B cell (primary cell): ENCODE measurements around the gene PARD6G. TPM values are rescaled to one million over a fixed set of nuclear protein-coding genes. Genes with fewer than 3 reads are reported as not detected.

Experiments
- ATAC-seq: fragments of 200-7000 bp; cut with Tn5 transposase; one replicate; pipeline ENCODE4 v1.10.0; 2021; ENCODE audit warnings: low read depth, mild to moderate bottlenecking, moderate number of reproducible peaks, moderate library complexity
- CTCF ChIA-PET: fragments of 350-600 bp; sonication (Branson Sonifier 250); formaldehyde crosslinking; loops from one replicate; lab custom pipeline; 2021; ENCODE audit warnings: antibody characterized with exemption, inconsistent platforms; lab: Charles Lee
- POLR2A ChIA-PET: fragments of 350-600 bp; sonication (Branson Sonifier 250); formaldehyde crosslinking; loops from one replicate; lab custom pipeline; 2021; ENCODE audit warnings: antibody characterized with exemption; lab: Charles Lee
- DNase-seq: peaks from one replicate; pipeline ENCODE4 v3.0.0; 2013
- H2AFZ ChIP-seq: 2 replicates; pipeline ENCODE4 v1.6.1; 2012; ENCODE audit warnings: mild to moderate bottlenecking, low read depth, low read length; ENCODE audit not compliant: insufficient read depth, poor library complexity, severe bottlenecking
- H3K27ac ChIP-seq, 2 donors: 1 replicate in 1 of 2; 2 replicates in 1 of 2; pipeline ENCODE4 v1.5.1; 2012 to 2013; ENCODE audit warnings: low read length in 2 of 2, mild to moderate bottlenecking in 2 of 2, moderate library complexity in 1 of 2
- H3K27me3 ChIP-seq, 4 experiments: fragments of 200-600 bp in 1 of 4; sonication (generic) in 1 of 4; replicated peaks in 1 of 4; 1 replicate in 2 of 4; 2 replicates in 2 of 4; pipeline versions ENCODE4 v1.6.1 to v1.7.0; 2013 to 2016; ENCODE audit warnings: low read length in 3 of 4, mild to moderate bottlenecking in 2 of 4, mixed read lengths in 1 of 4, moderate library complexity in 1 of 4; ENCODE audit not compliant: insufficient read depth in 4 of 4, control insufficient read depth in 3 of 4; ENCODE audit errors: control extremely low read depth in 1 of 4
- H3K36me3 ChIP-seq, 2 experiments: replicated peaks in 1 of 2; 1 replicate in 1 of 2; 2 replicates in 1 of 2; pipeline versions ENCODE4 v1.6.1 to v1.7.1; 2013; ENCODE audit warnings: low read length in 1 of 2; ENCODE audit not compliant: insufficient read depth in 2 of 2, control insufficient read depth in 1 of 2; ENCODE audit errors: control extremely low read depth in 1 of 2, extremely low read depth in 1 of 2
- H3K4me1 ChIP-seq, 2 donors: fragments of 200-600 bp in 1 of 2; sonication (generic) in 1 of 2; 1 replicate in 1 of 2; 2 replicates in 1 of 2; pipeline versions ENCODE4 v1.5.1 to v1.6.1; 2013 to 2017; ENCODE audit warnings: low read length in 2 of 2; ENCODE audit not compliant: control insufficient read depth in 2 of 2, insufficient read depth in 2 of 2
- H3K4me2 ChIP-seq: replicated peaks from 2 replicates; pipeline ENCODE3; 2012; ENCODE audit warnings: mild to moderate bottlenecking, low read depth, low read length; ENCODE audit not compliant: poor library complexity, severe bottlenecking
- H3K4me3 ChIP-seq, 5 experiments: fragments of 200-600 bp in 1 of 5; sonication (generic) in 1 of 5; 1 replicate in 3 of 5; 2 replicates in 2 of 5; pipeline versions ENCODE4 v1.5.1 to v1.7.0; 2011 to 2016; ENCODE audit warnings: low read length in 4 of 5, mild to moderate bottlenecking in 4 of 5, low read depth in 2 of 5, control low read depth in 1 of 5, moderate library complexity in 1 of 5; ENCODE audit not compliant: insufficient read depth in 1 of 5; ENCODE audit errors: control extremely low read depth in 1 of 5, extremely low read depth in 1 of 5
- H3K79me2 ChIP-seq: fragments of 200-600 bp; sonication (generic); one replicate; pipeline ENCODE4 v1.6.0; 2016; ENCODE audit warnings: low read length; ENCODE audit not compliant: control insufficient read depth, insufficient read depth
- H3K9ac ChIP-seq: fragments of 200-600 bp; sonication (generic); 2 replicates; pipeline ENCODE4 v1.6.1; 2017; ENCODE audit warnings: mild to moderate bottlenecking, low read length, moderate library complexity
- H3K9me3 ChIP-seq, 3 donors: one replicate each; pipeline versions ENCODE4 v1.6.1 to v1.7.1; 2013; ENCODE audit warnings: low read length in 2 of 3; ENCODE audit not compliant: control insufficient read depth in 2 of 3, insufficient read depth in 1 of 3; ENCODE audit errors: control extremely low read depth in 1 of 3
- H4K20me1 ChIP-seq: 2 replicates; pipeline ENCODE4 v1.6.0; 2012; ENCODE audit warnings: mild to moderate bottlenecking, low read length; ENCODE audit not compliant: insufficient read depth, control insufficient read depth, poor library complexity, severe bottlenecking
- H3K27ac Mint-ChIP-seq: one replicate; pipeline ENCODE4 v1.8.0; 2021; ENCODE audit warnings: mixed read lengths
- H3K27me3 Mint-ChIP-seq: one replicate; pipeline ENCODE4 v1.8.0; 2021; ENCODE audit warnings: mixed read lengths
- H3K4me1 Mint-ChIP-seq: one replicate; pipeline ENCODE4 v1.8.0; 2021; ENCODE audit warnings: mixed read lengths
- H3K4me3 Mint-ChIP-seq: one replicate; pipeline ENCODE4 v1.8.0; 2021; ENCODE audit warnings: mixed read lengths
- H3K9me3 Mint-ChIP-seq: one replicate; pipeline ENCODE4 v1.8.0; 2022; ENCODE audit warnings: mixed read lengths; ENCODE audit not compliant: insufficient read depth
- CTCF ChIP-seq: fragments of 200-600 bp; IDR thresholded peaks from one replicate; pipeline ENCODE4 v1.8.0; 2022; ENCODE audit warnings: antibody characterized with exemption, mild to moderate bottlenecking
- EZH2 ChIP-seq: IDR thresholded peaks from 2 replicates; pipeline ENCODE4 v1.6.1; 2012; ENCODE audit warnings: borderline replicate concordance, low read depth, mild to moderate bottlenecking, moderate library complexity, low read length; ENCODE audit not compliant: insufficient read depth, poor library complexity, severe bottlenecking
- WGBS: methylation state at CpG from one replicate; pipeline ENCODE4 v1.1.5; 2013; ENCODE audit warnings: missing lambda C conversion rate; ENCODE audit not compliant: insufficient coverage; 5-methylcytosine and 5-hydroxymethylcytosine counted together
- intact Hi-C: fragments of 100-400 bp; cut with micrococcal nuclease; formaldehyde crosslinking; loops from one replicate; pipeline ENCODE4 v1.10.0; 2022
- polyA plus RNA-seq: library from polyadenylated mRNA; depleted of rRNA; stranded (reverse); fragments of >200 nt; gene quantifications from 2 replicates; pipeline ENCODE4 v1.2.3, GENCODE V29; 2012
- total RNA-seq, 2 donors: library from RNA; stranded (reverse); fragments of 120-200 nt in 1 of 2; gene quantifications; 1 replicate in 1 of 2; 2 replicates in 1 of 2; pipeline versions ENCODE4 v1.2.3 to v1.2.4, GENCODE V29; 2013 to 2022

The PARD6G gene
- total and polyA plus RNA-seq, 2 donors (not counting 1 experiment from before 2014, with no cell fraction given): not detected

GRCh38 chr18:80250740-80251364 is 3.5 kb upstream of the PARD6G start:
- no peak overlapping the region for H3K4me2 ChIP-seq
- H3K36me3 ChIP-seq: no peaks in the 10 kb centered on the region
- H2AFZ ChIP-seq: no peak overlapping the region
- no peak overlapping the region for H3K27ac ChIP-seq
- H3K4me3 ChIP-seq: no peak overlapping the region
- TF ChIP-seq EZH2 (no peak), CTCF (no peak)
- no peaks in the 10 kb centered on the region for H4K20me1 ChIP-seq
- Mint-ChIP-seq H3K27me3 (peaks cover 21% of the 10 kb centered on the region), H3K27ac (no peak overlapping the region), H3K9me3 (no peaks in the 10 kb centered on the region), H3K4me3 (no peak overlapping the region), H3K4me1 (peaks cover 7% of the 10 kb centered on the region)
- ChIA-PET POLR2A (no interaction called here), CTCF (no interaction called here)
- ATAC-seq (no peak), DNase-seq (no peak)
- peaks cover 0 to 15% (median 0%) of the 10 kb centered on the region in 3 donors for H3K9me3 ChIP-seq
- no peak overlapping the region for H3K9ac ChIP-seq
- whole genome bisulfite sequencing: 29% methylated on average over 1 of the region's 6 CpGs
- peaks cover 8 to 10% of the 10 kb centered on the region in 2 donors for H3K4me1 ChIP-seq
- no peaks in the 10 kb centered on the region for H3K79me2 ChIP-seq
- intact Hi-C loops: no loop called here
- H3K27me3 ChIP-seq: peaks cover 0 to 15% (median 5%) of the 10 kb centered on the region in 4 experiments

DNA sequence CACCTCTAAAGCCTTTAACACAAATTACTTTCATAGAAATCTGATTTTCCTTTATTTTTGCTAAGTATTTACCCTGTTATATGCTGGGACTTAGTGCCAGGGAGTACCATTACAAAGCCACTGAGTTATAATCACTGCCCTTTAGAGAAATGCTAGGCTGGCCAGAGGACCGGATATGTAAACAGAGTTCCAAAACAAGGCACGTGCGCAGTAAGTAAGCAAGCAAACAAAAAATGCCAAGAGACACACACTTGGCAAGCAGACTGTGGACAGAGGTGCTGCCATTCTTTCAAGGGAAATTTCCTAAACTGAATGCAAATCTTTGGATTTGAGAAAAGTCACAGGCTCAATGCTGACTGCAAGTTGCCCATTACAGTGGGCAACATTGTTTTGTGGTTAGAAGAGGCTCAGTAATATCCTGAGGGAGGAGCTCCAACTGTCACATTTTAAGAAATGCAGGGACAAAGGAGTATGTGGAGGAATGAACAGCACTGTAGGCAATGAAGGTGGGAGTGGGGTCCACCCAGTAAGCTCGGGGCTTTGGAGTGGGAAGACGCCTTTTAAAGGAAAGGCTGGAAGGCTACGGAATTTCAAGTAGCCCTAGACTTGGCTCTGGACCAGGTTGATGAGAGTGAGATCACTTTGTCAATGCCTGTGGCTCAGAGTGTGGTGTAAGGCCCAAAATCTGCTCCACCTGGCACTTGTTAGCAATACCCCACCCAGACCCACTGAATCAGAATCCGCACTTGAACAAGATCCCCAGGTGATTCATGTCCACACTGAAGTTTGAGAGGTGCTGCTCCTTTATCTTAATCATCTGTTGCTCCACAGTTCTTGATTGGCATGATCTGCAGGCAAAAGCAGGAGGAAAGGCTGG is 2.1 kb upstream of the PARD6G start:
- H3K9me3 Mint-ChIP-seq: no peaks in the 10 kb centered on the region
- H3K79me2 ChIP-seq: no peaks in the 10 kb centered on the region
- H3K27me3 Mint-ChIP-seq: peaks cover 23% of the 10 kb centered on the region
- H3K27me3 ChIP-seq: peaks cover 0 to 21% (median 8%) of the 10 kb centered on the region in 4 experiments
- H3K9me3 ChIP-seq: peaks cover 0 to 16% (median 0%) of the 10 kb centered on the region in 3 donors
- H3K4me3 Mint-ChIP-seq: no peak overlapping the region
- no peaks in the 10 kb centered on the region for H3K36me3 ChIP-seq
- no peak overlapping the region for H3K27ac ChIP-seq
- no peak overlapping the region for H3K4me2 ChIP-seq
- TF ChIP-seq CTCF (no peak), EZH2 (no peak)
- no peak for DNase-seq
- 99% methylated on average over 7 of the region's 7 CpGs for WGBS
- H3K9ac ChIP-seq: no peak overlapping the region
- ATAC-seq: no peak
- no peak overlapping the region for H2AFZ ChIP-seq
- no peak overlapping the region for H3K4me3 ChIP-seq
- no peaks in the 10 kb centered on the region for H4K20me1 ChIP-seq
- peaks cover 8 to 10% of the 10 kb centered on the region in 2 donors for H3K4me1 ChIP-seq
- CTCF ChIA-PET: no interaction called here
- intact Hi-C loops: no loop called here
- POLR2A ChIA-PET: no interaction called here
- peaks cover 10% of the 10 kb centered on the region for H3K4me1 Mint-ChIP-seq
- H3K27ac Mint-ChIP-seq: no peak overlapping the region
